Thoracic aorta (tissue), 2 donors: ENCODE data around the gene PROP1. TPM values are rescaled to one million over a fixed set of nuclear protein-coding genes. Genes with fewer than 3 reads are reported as not detected.

ENCODE experiments used
- total RNA-seq, 2 donors: library from RNA; depleted of rRNA; stranded (reverse); fragments of >200 nt; gene quantifications; one replicate each; pipeline versions ENCODE4 v1.1.0 to v1.2.3, GENCODE V29; 2016

PROP1 gene
- total RNA-seq, 2 donors from 2014 or later = not detected

Other genes with a start within 250 kb of the PROP1 start
- 1 to 10 TPM; 1.5 to 2.0 TPM for gene FAM153A, start 213.3 kb downstream of the PROP1 start, total RNA-seq
- gene N4BP3, start 117.3 kb upstream of the PROP1 start, total RNA-seq = under 1 TPM in 1 of 2 donors, not detected in 1; 0.07 TPM
- 10 to 100 TPM; 45.0 to 59.4 TPM for gene RMND5B, start 134.8 kb upstream of the PROP1 start, total RNA-seq
- 100 to 1,000 TPM in 1 of 2 donors, 10 to 100 TPM in 1; 99.4 to 107 TPM for gene NHP2, start 157.6 kb upstream of the PROP1 start, total RNA-seq
- gene GMCL2, start 191.1 kb upstream of the PROP1 start, total RNA-seq = not detected
- gene HNRNPAB, start 208.3 kb upstream of the PROP1 start, total RNA-seq = 100 to 1,000 TPM in 1 of 2 donors, 10 to 100 TPM in 1; 66.3 to 124 TPM
- 10 to 100 TPM; 78.3 to 94.8 TPM for gene PHYKPL, start 236.6 kb upstream of the PROP1 start, total RNA-seq